Embryonic facial prominence (tissue), 1 donor: ENCODE measurements around the gene PHF3.

Experiments
- DNase-seq: peaks from one replicate; pipeline ENCODE4 v3.0.0-alpha.2; 2016; ENCODE audit errors: extremely low spot score

PHF3 gene, protein sequence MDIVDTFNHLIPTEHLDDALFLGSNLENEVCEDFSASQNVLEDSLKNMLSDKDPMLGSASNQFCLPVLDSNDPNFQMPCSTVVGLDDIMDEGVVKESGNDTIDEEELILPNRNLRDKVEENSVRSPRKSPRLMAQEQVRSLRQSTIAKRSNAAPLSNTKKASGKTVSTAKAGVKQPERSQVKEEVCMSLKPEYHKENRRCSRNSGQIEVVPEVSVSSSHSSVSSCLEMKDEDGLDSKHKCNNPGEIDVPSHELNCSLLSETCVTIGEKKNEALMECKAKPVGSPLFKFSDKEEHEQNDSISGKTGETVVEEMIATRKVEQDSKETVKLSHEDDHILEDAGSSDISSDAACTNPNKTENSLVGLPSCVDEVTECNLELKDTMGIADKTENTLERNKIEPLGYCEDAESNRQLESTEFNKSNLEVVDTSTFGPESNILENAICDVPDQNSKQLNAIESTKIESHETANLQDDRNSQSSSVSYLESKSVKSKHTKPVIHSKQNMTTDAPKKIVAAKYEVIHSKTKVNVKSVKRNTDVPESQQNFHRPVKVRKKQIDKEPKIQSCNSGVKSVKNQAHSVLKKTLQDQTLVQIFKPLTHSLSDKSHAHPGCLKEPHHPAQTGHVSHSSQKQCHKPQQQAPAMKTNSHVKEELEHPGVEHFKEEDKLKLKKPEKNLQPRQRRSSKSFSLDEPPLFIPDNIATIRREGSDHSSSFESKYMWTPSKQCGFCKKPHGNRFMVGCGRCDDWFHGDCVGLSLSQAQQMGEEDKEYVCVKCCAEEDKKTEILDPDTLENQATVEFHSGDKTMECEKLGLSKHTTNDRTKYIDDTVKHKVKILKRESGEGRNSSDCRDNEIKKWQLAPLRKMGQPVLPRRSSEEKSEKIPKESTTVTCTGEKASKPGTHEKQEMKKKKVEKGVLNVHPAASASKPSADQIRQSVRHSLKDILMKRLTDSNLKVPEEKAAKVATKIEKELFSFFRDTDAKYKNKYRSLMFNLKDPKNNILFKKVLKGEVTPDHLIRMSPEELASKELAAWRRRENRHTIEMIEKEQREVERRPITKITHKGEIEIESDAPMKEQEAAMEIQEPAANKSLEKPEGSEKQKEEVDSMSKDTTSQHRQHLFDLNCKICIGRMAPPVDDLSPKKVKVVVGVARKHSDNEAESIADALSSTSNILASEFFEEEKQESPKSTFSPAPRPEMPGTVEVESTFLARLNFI (N-terminal part only)

DNA sequence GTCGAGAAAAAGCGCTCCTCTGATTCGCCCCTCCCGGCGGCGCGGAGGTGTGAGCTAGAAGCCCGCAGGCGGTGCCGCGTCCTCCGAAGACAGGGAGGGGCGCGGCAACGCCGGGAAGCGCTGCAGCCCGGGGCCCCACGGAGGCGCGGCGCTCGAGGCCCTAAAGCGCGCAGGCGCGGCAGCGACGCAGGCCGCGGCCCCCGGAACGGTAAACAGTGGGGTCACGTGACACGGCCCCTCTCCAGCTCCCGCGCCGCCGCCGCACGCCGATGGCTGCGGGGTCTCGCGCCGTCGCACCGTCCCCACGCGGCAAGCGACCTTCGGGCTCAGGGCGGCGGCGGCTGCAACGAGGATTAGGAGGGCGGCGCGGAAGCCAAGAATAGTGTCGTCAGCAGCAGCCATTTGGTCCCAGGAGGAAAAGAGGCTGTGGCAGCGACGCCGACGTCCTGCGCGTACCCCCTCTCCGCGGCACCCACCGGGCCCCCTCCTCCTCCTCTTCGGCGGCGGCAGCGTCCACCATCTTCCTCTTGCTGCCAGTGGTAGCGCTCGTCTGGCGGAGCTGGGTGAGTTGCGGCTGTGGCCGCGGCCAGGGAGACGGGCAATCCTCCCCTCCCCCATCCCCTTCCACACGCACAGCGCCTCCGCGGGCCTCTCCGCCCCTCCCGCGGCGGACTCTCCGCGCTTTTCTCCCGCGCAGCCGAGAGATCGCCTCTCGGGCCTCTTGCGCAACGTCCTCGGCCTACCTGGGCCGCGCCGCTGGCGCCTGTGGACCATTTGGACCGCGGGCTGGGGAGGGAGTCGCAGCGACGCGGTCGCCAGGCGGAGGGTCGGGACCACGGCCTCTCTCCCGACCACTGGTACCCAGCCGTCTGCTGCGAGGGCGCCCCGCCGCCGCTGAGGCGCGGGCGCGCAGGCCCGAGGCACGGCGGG, at the start of gene PHF3:
PHF3 (plus strand) TSS at position 215 of the 930 bp plus-strand sequence. CDS start 10,750 bp downstream, outside the sequence.
- DNase-seq = peak; percentile 82

DNA sequence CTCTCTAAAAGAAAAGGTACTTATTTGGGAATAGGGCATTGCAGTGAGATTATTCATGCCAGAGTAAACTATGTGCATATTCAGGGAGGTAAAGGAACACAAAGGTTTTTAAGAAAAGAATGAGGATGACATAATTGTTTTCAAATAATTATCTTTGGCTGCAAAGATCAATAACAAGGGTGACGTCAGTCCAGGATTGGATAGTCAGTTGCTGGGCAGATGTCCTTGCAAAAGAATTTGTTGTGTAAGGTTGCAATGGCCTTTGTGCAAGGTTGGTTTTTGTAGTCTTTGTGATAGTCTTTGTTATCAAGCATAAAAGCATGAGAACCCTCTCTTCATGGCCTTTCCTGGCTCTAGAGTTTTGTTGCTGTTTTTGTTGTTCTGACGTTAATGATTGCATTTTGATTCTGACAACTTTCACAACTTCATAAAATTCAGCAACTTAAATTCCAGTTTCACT, 45.6 kb upstream of the PHF3 start:
- DNase-seq = no peak

DNA sequence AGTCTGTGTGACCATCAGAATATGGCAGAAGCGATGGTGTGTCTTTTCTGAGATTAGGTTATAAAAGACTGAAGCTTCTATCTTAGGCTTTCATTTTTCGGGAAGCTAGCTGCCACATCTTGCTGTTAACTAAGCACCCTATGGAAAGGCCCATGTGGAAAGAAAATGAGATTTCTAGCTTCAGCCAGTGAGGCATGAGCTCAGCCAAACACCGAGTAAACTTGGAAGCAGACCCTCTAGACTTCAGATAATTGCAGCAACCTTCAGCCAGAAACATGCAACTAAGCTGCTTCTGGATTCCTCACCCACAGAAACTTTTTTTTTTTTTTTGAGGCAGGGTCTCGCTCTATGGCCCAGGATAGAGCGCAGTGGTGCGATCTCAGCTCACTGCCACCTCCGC, 42.7 kb upstream of the PHF3 start:
- no peak for DNase-seq

DNA sequence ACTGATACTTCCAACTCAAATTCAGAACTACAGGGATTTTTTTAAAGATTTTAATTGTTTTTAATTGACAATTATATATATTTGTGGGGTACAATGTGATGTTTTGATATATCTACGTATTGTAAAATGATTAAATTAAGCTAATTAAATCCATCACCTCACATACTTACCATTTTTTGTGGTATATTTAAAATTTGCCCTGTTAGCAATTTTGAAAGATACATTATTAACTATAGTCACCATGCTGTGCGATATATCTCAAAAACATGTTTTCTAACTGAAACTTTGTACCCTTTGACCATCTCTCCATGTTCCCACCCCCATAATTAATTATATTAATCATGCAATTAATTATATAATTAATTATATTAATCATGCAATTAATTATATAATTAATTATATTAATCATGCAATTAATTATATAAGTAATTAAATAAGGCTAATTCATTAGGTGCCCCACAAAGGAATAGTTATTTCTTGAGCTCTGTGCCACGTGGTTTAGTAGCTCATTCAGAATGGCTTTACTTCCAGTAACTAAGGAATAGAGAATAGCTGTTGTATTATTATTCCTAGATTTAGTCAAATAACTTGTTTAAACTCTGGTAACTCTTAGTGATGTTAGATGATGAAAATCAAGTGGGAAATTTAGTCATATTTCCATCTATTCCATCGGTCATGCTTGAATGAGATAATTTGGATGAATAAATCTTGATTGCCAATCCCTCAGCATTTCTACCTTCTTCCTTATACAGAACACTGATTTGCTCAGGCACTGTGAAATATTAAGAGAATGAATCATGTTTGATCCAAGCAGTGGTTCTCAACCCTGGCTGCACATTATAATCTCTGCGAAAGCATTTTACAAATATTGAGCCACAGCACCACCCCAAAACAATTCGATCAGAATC, 38.2 kb upstream of the PHF3 start:
- no peak for DNase-seq

DNA sequence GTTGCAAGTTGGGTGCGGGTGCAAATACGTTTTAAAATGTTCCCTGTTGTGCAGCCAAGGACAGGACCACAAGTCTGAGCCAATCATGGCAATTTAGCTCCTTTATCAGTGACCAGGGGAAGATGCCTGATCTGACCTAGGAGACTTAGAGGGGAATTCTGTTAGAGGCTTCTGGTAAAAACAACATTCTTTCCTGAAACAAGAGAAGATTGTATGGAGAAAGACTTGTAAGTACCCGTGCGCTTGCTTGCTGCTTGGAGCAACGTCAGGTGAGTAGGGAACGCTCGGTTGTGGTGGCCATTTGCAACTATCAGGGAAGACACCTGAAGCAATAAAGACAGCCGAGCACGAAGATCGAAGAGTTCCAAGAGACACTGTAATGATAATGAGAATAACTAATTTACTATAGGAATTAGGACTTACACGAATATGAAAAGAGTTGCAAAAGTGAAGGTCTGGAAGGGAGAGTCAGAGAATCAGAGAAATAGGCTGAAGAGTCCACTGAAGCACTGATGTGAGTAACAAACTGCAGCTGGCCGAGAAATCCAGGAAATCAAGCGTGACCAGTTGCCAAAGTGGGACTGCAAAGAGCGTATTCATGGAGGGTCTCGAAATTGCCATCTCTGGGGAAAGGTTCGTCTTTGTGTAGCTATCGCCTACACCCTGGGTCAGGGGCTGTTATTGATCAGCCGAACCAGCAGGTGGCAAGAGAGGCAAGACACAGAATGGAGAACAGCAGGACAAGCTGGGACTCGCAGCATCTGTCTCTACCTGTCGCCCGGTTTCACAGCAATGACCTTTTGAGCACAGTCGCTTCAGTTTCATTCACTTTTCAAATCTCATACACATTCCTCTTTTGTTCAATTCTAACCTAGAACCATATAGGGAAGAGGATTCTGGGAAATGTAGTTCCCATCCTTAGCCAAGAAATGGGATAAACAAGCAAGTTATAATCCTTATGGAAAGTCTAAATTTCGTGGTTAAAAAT, 37.3 kb upstream of the PHF3 start:
- peak; percentile 68 for DNase-seq

DNA sequence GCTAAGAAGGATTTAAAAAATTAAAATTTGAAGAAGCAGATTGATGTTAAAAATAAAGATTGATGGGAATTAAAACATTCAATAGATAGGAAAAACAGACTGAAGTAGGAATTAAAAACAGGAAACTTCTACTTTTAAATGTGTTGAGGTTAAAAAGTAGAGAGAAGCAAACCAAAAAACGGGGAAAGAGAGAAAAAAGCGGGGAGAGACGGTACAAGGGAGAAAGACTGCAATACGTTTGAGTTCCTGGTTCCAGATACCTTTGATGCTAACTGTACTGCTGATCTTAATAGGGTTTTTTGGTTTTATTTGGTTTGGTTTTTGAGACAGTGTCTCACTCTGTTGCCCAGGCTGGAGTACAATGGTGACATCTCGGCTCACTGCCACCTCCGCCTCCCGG, 36.4 kb upstream of the PHF3 start:
- DNase-seq = no peak

DNA sequence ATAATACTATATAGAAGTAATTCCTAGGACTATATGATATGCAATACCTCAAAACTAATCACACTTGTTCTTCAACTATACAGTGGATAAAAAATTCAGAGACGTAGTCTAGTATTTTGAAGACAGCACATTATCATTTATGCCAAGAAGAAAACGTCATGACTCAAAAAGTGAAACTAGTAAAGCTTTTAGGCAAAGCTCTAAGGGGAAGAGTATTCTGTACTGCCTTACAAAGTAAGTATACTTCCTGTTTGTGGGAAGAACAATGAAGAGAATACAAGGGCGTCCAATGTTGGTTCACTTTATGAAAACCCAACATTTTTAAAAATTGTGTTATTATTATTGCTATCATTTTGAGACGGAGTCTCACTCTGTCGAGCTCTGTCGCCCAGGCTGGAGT, 35.5 kb upstream of the PHF3 start:
- no peak for DNase-seq

DNA sequence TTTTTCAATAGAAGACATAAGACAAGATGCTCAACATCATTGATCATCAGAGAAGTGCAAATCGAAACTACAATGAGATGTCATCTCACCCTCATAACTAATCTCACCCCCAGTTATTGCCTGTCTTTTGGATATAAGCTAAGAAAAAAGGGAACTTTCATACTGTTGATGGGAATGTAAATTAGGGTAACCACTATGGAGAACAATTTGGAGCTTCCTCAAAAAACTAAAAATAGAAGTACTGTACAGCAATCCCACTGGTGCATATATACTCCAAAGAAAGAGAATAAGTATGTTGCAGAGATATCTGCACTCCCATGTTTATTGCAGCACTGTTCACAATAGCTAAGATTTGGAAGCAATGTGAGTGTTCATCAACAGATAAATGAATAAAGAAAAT, 26.4 kb upstream of the PHF3 start:
- no peak for DNase-seq

DNA sequence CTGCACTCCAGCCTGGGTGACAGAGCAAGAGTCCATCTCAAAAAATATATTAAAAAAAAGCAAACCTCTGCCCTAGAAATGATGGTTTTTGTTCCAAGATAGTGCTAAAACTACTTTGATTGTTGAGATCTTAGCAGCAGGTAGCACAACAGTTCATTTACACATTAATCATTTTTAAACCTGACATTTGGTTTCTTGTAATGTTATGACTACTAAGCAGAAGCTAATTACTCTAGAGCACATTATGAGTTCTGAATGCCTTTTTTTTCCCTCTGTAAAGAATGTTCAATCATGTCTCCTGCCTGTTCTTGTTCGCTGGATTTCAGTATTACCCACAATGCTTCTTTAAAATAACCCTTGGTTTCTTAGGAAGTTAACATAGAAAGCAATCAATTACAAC, 24.7 kb upstream of the PHF3 start:
- DNase-seq = no peak

DNA sequence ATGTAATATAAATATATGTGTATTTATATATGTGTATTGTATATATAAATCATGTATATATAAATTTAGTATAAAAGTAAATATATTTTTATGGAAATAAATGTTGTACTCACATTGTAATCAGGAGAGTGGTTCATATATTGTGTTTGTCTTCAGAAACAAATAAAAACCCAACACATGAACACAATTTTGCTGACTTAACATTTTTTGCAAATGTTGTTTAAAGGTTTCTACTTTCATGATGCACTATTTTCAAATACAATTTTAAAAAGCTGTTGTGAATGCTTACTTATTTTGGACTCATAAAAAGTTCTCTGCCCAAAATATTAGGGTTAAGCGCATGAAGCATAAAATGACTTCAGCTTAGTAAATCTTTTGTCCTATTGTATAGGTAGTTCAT, 24.0 kb upstream of the PHF3 start:
- no peak for DNase-seq

DNA sequence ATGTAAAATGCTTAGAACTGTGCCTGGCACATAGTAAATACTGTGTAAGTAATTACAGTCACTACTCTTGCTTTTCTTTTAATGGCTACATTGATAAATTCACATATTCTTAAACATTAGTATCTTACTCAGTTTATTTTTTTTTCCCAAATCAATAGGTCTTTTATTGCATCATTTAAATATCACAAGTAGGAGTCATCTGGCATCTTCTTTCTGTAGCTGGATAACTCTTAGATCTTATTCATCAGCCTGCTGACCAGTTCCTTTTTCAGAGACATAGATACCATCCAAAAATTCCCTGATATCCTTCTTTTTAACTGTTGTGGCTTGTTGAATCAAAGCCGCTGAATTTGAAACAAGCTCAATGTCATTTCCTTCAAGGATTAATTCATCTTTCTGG, 20.0 kb upstream of the PHF3 start:
- no peak for DNase-seq

DNA sequence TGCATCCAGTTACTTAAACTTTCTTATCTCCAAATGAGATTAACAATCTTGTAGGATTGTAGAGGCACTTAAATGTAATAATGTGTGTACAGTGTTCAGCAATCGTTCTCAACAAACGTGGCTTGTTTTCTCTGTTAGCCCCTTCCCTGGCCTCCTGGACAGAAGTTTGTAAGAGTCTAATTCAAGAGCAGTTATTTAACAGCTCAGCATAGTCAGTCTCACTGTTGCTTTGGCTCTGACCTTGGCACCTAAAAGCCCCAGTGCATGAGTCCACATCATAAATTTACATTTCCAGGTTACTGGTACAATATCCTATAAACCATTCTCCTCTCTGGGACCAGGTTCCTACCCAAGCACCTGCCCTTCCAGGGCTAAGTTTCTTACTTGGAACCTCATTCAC, 11.5 kb upstream of the PHF3 start:
- no peak for DNase-seq

DNA sequence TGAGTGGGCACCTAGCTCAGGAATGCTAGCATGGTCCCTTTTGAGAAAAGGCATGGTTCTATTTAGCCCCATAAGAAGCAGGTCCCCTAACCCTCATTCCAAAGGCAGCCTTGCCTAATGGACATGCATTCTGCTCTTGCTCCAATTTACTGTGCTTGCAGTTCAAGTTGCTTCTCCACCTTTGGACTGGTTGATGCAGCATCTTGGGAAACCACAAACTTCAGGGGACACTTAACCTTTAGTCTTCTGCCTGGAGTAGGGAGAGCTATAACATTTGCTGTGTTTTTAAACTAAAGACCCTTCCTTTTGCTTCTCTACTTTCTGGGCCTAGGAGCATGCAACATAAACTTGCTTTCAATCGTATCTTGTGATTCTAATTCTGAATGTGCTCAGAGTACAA, 5.1 kb upstream of the PHF3 start:
- DNase-seq = no peak

DNA sequence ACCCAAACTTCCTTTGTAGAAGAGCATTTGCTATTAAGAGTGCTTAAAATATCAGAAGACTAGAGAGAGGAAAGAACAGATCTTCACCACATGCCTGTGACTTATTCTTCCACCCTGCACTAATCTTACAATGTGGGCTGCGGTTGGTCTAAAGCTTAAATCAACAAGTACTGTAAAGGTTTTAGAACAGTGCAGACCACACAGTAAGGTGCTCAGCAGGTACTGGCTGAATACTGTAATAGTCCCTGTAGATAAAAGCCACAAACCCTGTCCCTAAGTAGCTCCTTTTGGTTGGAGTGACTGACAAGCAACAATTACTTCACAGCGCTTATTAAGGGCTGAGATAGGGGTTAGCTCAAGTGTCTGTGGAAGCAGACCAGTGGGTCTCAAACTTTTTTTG, 972 bp upstream of the PHF3 start:
- no peak for DNase-seq

DNA sequence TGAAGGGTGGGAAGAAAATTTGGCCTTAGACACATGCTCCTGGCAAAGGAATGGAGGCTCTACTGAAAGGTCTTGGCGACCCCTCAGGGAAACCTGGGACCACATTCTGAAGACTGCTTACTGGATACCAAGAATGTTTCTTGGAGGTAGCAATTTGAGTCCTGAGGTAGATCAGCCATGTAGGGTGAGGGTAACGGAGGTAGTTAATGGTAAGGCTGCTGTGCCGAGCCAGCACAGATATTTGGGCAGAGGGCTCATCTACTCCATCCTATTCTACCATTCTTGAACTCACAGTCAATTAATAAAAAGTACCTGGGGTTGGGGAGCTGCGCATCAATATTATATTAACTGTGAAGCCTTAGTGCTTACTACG, 401 bp upstream of the PHF3 start:
- DNase-seq = no peak

DNA sequence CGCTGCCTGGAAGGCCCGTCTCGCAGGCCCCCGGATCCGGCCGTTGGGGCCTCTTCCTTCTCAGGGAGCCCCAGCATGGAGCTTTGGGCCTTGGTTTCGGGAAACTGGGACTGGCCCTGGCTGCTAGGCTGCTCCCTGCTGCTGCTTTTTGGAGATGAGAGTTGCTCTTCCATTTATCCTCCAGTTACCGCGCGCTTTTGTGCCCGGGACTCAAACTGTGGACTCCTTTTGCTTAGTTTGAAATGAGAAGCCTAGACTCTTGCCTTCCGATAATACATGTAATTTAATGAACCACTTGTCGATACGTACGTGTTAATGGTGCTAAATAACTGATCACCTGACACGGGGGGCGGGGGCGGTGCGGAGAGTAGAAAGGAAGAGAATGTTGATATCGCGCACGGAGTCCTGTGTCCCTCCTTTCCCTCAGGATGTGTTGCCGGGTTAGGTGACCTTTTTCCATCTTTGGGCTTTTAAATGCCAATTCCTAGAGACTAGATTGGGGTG, 968 bp downstream of the PHF3 start:
- DNase-seq = peak; percentile 26

DNA sequence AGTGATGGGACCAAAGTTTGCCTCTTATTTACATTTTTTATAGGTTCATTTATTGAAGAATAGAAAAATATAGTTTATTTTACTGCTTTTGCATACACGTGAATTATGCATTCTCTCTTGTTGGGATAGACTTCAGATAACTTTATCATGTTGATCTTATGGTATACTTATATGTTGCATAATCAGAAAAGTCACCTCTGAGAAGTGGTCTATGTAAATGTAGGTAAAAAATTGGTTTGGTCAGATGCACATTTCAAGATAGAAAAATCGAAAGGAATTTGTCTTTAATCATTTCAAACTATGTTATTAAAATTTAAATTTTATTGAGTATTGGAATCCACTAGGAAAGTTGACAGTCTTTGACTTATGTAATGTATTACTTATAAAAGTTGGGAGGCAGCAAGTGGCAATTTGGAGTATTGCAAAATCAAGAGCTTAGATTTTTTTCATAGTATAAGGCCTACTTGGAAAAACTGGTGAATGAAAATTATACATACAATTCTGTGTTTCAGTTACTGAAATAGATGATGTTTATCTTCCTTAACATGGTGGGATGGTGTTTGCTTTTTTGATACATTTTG, 2.4 kb downstream of the PHF3 start:
- no peak for DNase-seq

DNA sequence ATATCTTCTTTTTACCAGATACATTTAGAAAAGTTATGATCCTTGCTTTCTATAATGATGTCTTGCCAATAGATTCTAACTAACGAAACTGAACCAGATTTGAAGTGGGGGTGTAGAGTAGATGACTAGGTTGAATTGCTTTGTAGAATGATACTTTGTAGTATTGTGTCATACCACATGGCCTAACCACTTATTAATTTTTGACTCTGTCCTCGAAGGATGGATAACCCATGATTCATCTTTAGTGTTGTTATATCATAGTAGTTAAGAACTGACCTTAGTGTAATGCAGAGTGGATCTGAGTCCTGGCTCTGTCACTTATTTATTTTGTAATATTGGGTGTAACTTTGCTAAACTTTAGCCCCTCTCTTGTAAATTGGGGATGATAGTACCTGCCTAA, 4.5 kb downstream of the PHF3 start:
- no peak for DNase-seq
